GM12874 (cell line): Measurements from ENCODE around the gene ADI1.

Source experiments
- TF ChIP-seq, protein P1 (sequence below): IDR thresholded peaks from 2 replicates; pipeline ENCODE4 v1.5.1; 2011; ENCODE audit warnings: low read depth, mild to moderate bottlenecking, control low read depth, low read length, moderate library complexity; ENCODE audit not compliant: insufficient read depth

ADI1 gene

DNA sequence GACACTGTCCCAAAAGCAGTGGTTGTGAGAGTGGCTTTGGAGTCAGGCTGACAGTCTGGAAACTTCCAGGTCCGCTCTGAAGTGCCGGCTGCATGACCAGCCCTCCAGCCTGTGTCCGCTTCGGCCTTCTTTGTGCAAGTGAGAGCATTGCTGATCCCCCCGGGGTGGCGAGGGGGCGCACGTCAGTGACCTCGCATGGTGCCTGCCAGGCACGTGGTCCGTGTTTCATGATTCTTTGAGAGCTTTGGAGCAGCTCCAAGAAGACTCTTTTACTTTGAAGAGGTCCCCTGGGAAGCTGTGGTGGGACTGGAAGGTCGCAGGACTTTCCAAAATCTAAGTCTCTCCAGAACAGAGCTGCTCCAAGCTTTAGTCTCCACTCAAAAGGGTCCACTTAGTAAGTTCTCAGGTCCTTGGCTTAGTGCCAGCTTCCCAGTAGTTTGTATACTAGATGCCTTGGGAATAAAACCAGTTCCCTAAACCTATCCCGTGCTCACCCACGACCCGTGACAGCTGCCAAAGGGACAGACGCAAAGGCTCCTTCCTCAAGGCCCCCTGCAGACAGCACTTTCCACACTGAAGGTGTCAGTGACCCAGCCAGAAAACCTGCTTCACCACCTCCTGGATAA, 68.8 kb downstream of the ADI1 start:
- TF ChIP-seq, protein P1, sequence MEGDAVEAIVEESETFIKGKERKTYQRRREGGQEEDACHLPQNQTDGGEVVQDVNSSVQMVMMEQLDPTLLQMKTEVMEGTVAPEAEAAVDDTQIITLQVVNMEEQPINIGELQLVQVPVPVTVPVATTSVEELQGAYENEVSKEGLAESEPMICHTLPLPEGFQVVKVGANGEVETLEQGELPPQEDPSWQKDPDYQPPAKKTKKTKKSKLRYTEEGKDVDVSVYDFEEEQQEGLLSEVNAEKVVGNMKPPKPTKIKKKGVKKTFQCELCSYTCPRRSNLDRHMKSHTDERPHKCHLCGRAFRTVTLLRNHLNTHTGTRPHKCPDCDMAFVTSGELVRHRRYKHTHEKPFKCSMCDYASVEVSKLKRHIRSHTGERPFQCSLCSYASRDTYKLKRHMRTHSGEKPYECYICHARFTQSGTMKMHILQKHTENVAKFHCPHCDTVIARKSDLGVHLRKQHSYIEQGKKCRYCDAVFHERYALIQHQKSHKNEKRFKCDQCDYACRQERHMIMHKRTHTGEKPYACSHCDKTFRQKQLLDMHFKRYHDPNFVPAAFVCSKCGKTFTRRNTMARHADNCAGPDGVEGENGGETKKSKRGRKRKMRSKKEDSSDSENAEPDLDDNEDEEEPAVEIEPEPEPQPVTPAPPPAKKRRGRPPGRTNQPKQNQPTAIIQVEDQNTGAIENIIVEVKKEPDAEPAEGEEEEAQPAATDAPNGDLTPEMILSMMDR, result no peak

DNA sequence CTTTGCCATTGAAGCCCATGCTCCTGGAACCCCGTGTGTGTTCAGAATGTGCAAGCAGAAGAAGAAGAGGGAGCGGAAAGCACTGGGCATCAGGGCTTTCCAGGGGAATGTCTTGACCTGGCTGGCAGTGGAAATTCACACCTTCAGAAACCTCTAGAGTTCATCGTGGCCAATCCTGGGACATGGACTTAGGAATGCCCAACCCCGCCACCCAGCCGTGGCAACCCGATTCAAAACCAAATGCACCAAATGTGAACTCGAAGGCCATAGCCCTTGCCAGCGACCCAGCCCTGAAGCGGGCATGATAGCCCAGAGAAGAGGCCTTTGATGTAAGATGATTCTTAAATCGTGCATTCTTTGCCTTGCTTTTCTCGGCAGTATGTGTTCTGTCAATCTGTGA, 69.4 kb downstream of the ADI1 start:
- TF ChIP-seq, protein P1, result no peak

DNA sequence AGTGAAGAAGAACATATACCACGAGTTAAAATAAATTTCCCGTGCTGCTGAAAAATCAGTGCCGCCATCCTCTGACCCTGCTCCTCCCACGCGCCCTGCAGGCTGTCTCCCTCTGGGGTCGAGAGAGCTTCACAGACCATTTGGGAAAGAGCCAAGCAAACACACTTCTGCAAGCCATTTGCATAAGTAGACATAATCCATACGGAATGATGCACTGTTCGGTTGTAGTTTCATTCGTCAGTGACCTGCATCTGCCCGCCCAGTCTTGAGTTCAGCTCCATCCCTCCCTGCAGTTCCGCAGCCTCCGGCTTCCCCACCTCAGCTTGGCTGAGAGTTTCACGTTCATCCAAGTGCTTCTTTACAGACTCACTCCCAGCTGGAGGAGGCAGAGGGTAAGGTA, 70.2 kb downstream of the ADI1 start:
- TF ChIP-seq, protein P1, result no peak

DNA sequence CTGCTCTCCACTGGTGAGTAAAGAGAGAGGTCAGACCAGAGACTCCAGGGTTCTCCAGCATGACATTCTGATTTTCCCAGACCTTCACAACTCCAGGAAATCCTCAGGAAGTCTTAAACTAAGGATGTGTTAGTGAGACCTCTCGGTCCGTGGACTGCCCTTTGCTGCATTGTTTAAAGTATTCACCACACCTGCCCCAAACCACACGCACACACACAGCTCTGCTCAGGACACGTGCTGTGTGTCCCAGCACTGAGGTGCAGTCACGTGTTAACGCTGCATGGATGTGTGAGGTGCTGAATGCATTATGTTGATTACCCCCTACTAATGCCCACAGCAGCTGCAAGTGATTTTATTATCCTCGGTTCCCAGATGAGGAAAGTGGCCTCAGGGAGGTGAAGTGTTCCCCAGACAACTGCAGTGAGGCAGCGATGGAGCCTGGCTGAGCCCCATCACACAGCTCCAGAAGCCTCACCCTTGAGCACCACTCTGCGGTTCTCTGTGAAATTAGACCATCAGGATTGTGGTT, 71.5 kb downstream of the ADI1 start:
- TF ChIP-seq, protein P1, result no peak
